ELR (cell line): Measurements from ENCODE around the gene TEAD1.

Experiments
- DNase-seq: peaks from one replicate; pipeline ENCODE4 v3.0.0-alpha.2; 2015; ENCODE audit warnings: low read depth

The TEAD1 gene

GRCh38 chr11:12986194-12986898 is 312.1 kb downstream of the TEAD1 start:
- no peak for DNase-seq

- DNase-seq: no peak
Observed at GRCh38 chr11:12989428-12990161, 315.4 kb downstream of the TEAD1 start.

- no peak for DNase-seq
Observed at GRCh38 chr11:12990162-12990480, 315.9 kb downstream of the TEAD1 start.

GRCh38 chr11:12991426-12991825 is 317.2 kb downstream of the TEAD1 start:
- DNase-seq: no peak

GRCh38 chr11:12993626-12994025 is 319.4 kb downstream of the TEAD1 start:
- DNase-seq: no peak
